ENCODE results near the gene NDST1.

GRCh38 chr5:150490296-150490669, 17.6 kb upstream of the NDST1 start:
- TF ChIP-seq, protein P1, sequence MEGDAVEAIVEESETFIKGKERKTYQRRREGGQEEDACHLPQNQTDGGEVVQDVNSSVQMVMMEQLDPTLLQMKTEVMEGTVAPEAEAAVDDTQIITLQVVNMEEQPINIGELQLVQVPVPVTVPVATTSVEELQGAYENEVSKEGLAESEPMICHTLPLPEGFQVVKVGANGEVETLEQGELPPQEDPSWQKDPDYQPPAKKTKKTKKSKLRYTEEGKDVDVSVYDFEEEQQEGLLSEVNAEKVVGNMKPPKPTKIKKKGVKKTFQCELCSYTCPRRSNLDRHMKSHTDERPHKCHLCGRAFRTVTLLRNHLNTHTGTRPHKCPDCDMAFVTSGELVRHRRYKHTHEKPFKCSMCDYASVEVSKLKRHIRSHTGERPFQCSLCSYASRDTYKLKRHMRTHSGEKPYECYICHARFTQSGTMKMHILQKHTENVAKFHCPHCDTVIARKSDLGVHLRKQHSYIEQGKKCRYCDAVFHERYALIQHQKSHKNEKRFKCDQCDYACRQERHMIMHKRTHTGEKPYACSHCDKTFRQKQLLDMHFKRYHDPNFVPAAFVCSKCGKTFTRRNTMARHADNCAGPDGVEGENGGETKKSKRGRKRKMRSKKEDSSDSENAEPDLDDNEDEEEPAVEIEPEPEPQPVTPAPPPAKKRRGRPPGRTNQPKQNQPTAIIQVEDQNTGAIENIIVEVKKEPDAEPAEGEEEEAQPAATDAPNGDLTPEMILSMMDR (IDR thresholded peaks at IDR 0.05) = no peak
- TF ChIP-seq MXI1 (IDR thresholded peaks at IDR 0.05; ENCODE audit: low read depth, low read length) = no peak
- TF ChIP-seq, protein P2, sequence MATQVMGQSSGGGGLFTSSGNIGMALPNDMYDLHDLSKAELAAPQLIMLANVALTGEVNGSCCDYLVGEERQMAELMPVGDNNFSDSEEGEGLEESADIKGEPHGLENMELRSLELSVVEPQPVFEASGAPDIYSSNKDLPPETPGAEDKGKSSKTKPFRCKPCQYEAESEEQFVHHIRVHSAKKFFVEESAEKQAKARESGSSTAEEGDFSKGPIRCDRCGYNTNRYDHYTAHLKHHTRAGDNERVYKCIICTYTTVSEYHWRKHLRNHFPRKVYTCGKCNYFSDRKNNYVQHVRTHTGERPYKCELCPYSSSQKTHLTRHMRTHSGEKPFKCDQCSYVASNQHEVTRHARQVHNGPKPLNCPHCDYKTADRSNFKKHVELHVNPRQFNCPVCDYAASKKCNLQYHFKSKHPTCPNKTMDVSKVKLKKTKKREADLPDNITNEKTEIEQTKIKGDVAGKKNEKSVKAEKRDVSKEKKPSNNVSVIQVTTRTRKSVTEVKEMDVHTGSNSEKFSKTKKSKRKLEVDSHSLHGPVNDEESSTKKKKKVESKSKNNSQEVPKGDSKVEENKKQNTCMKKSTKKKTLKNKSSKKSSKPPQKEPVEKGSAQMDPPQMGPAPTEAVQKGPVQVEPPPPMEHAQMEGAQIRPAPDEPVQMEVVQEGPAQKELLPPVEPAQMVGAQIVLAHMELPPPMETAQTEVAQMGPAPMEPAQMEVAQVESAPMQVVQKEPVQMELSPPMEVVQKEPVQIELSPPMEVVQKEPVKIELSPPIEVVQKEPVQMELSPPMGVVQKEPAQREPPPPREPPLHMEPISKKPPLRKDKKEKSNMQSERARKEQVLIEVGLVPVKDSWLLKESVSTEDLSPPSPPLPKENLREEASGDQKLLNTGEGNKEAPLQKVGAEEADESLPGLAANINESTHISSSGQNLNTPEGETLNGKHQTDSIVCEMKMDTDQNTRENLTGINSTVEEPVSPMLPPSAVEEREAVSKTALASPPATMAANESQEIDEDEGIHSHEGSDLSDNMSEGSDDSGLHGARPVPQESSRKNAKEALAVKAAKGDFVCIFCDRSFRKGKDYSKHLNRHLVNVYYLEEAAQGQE (IDR thresholded peaks at IDR 0.05; ENCODE audit: low read depth, low read length) = no peak
- no peak for TF ChIP-seq FOXM1 (IDR thresholded peaks at IDR 0.05; ENCODE audit: low read depth)
- TF ChIP-seq YY1 (IDR thresholded peaks at IDR 0.05; ENCODE audit: low read depth) = no peak
- TF ChIP-seq POLR2AphosphoS5 (IDR thresholded peaks at IDR 0.05; ENCODE audit: low read depth, low read length) = no peak
